ENCODE measurements around the gene PTPRN2.

The PTPRN2 gene

GRCh38 chr7:157622000-157622399 is 965.6 kb downstream of the PTPRN2 start:
- Histone ChIP-seq H3K27ac (ENCODE audit: low read depth in 2 of 2, low read length in 2 of 2) (no peak overlapping the region), H3K4me3 (ENCODE audit: low read length in 2 of 2) (no peak overlapping the region), H3K9me3 (ENCODE audit: control insufficient read depth in 2 of 2, low read length in 2 of 2) (no peaks in the 10 kb centered on the region), H3K36me3 (ENCODE audit: control insufficient read depth in 2 of 2, insufficient read depth in 2 of 2, low read length in 2 of 2) (no peaks in the 10 kb centered on the region), H3K4me1 (ENCODE audit: control insufficient read depth in 2 of 2, insufficient read depth in 2 of 2, low read length in 2 of 2) (no peaks in the 10 kb centered on the region), H3K27me3 (ENCODE audit: control insufficient read depth in 2 of 2, insufficient read depth in 2 of 2, low read length in 2 of 2) (no peaks in the 10 kb centered on the region), H3K9ac (ENCODE audit: low read depth in 1 of 2, low read length in 2 of 2) (no peak overlapping the region)

GRCh38 chr7:157621131-157621681 is 966.4 kb downstream of the PTPRN2 start:
- no peak overlapping the region for H3K27ac ChIP-seq (ENCODE audit: low read depth in 2 of 2, low read length in 2 of 2)
- H3K9ac ChIP-seq (ENCODE audit: low read depth in 1 of 2, low read length in 2 of 2): no peak overlapping the region
- H3K36me3 ChIP-seq (ENCODE audit: control insufficient read depth in 2 of 2, insufficient read depth in 2 of 2, low read length in 2 of 2): no peaks in the 10 kb centered on the region
- no peaks in the 10 kb centered on the region for H3K4me1 ChIP-seq (ENCODE audit: control insufficient read depth in 2 of 2, insufficient read depth in 2 of 2, low read length in 2 of 2)
- no peaks in the 10 kb centered on the region for H3K27me3 ChIP-seq (ENCODE audit: control insufficient read depth in 2 of 2, insufficient read depth in 2 of 2, low read length in 2 of 2)
- no peak overlapping the region for H3K4me3 ChIP-seq (ENCODE audit: low read length in 2 of 2)
- H3K9me3 ChIP-seq (ENCODE audit: control insufficient read depth in 2 of 2, low read length in 2 of 2): no peaks in the 10 kb centered on the region

- Histone ChIP-seq H3K9me3 (ENCODE audit: control insufficient read depth in 2 of 2, low read length in 2 of 2) (no peaks in the 10 kb centered on the region), H3K9ac (ENCODE audit: low read depth in 1 of 2, low read length in 2 of 2) (no peak overlapping the region), H3K27me3 (ENCODE audit: control insufficient read depth in 2 of 2, insufficient read depth in 2 of 2, low read length in 2 of 2) (no peaks in the 10 kb centered on the region), H3K27ac (ENCODE audit: low read depth in 2 of 2, low read length in 2 of 2) (no peak overlapping the region), H3K36me3 (ENCODE audit: control insufficient read depth in 2 of 2, insufficient read depth in 2 of 2, low read length in 2 of 2) (no peaks in the 10 kb centered on the region), H3K4me1 (ENCODE audit: control insufficient read depth in 2 of 2, insufficient read depth in 2 of 2, low read length in 2 of 2) (no peaks in the 10 kb centered on the region), H3K4me3 (ENCODE audit: low read length in 2 of 2) (no peak overlapping the region)
Observed at GRCh38 chr7:157620616-157621015, 967.0 kb downstream of the PTPRN2 start.

GRCh38 chr7:157619753-157620525 is 967.7 kb downstream of the PTPRN2 start:
- Histone ChIP-seq H3K27ac (ENCODE audit: low read depth in 2 of 2, low read length in 2 of 2) (no peak overlapping the region), H3K4me1 (ENCODE audit: control insufficient read depth in 2 of 2, insufficient read depth in 2 of 2, low read length in 2 of 2) (no peaks in the 10 kb centered on the region), H3K36me3 (ENCODE audit: control insufficient read depth in 2 of 2, insufficient read depth in 2 of 2, low read length in 2 of 2) (no peaks in the 10 kb centered on the region), H3K27me3 (ENCODE audit: control insufficient read depth in 2 of 2, insufficient read depth in 2 of 2, low read length in 2 of 2) (no peaks in the 10 kb centered on the region), H3K4me3 (ENCODE audit: low read length in 2 of 2) (no peak overlapping the region), H3K9ac (ENCODE audit: low read depth in 1 of 2, low read length in 2 of 2) (no peak overlapping the region), H3K9me3 (ENCODE audit: control insufficient read depth in 2 of 2, low read length in 2 of 2) (no peaks in the 10 kb centered on the region)

- Histone ChIP-seq H3K27me3 (ENCODE audit: control insufficient read depth in 2 of 2, insufficient read depth in 2 of 2, low read length in 2 of 2) (no peaks in the 10 kb centered on the region), H3K4me1 (ENCODE audit: control insufficient read depth in 2 of 2, insufficient read depth in 2 of 2, low read length in 2 of 2) (no peaks in the 10 kb centered on the region)
Observed at GRCh38 chr7:157618823-157619606, 968.6 kb downstream of the PTPRN2 start.

GRCh38 chr7:157618091-157618726 is 969.4 kb downstream of the PTPRN2 start:
- Histone ChIP-seq H3K4me1 (ENCODE audit: control insufficient read depth in 2 of 2, insufficient read depth in 2 of 2, low read length in 2 of 2) (peaks cover 0 to 2% of the 10 kb centered on the region in 2 donors), H3K4me3 (ENCODE audit: low read length in 2 of 2) (no peak overlapping the region), H3K36me3 (ENCODE audit: control insufficient read depth in 2 of 2, insufficient read depth in 2 of 2, low read length in 2 of 2) (no peaks in the 10 kb centered on the region), H3K27ac (ENCODE audit: low read depth in 2 of 2, low read length in 2 of 2) (no peak overlapping the region), H3K9ac (ENCODE audit: low read depth in 1 of 2, low read length in 2 of 2) (no peak overlapping the region), H3K27me3 (ENCODE audit: control insufficient read depth in 2 of 2, insufficient read depth in 2 of 2, low read length in 2 of 2) (no peaks in the 10 kb centered on the region), H3K9me3 (ENCODE audit: control insufficient read depth in 2 of 2, low read length in 2 of 2) (no peaks in the 10 kb centered on the region)

More at GRCh38 chr7:157618823-157619606, 968.6 kb downstream of the PTPRN2 start:
- Histone ChIP-seq H3K9ac (ENCODE audit: low read depth in 1 of 2, low read length in 2 of 2) (no peak overlapping the region), H3K27ac (ENCODE audit: low read depth in 2 of 2, low read length in 2 of 2) (no peak overlapping the region), H3K36me3 (ENCODE audit: control insufficient read depth in 2 of 2, insufficient read depth in 2 of 2, low read length in 2 of 2) (no peaks in the 10 kb centered on the region), H3K9me3 (ENCODE audit: control insufficient read depth in 2 of 2, low read length in 2 of 2) (no peaks in the 10 kb centered on the region), H3K4me3 (ENCODE audit: low read length in 2 of 2) (no peak overlapping the region)

- Histone ChIP-seq H3K4me1 (ENCODE audit: control insufficient read depth in 2 of 2, insufficient read depth in 2 of 2, low read length in 2 of 2) (peaks cover 0 to 6% of the 10 kb centered on the region in 2 donors), H3K36me3 (ENCODE audit: control insufficient read depth in 2 of 2, insufficient read depth in 2 of 2, low read length in 2 of 2) (no peaks in the 10 kb centered on the region), H3K9me3 (ENCODE audit: control insufficient read depth in 2 of 2, low read length in 2 of 2) (no peaks in the 10 kb centered on the region), H3K9ac (ENCODE audit: low read depth in 1 of 2, low read length in 2 of 2) (no peak overlapping the region), H3K27me3 (ENCODE audit: control insufficient read depth in 2 of 2, insufficient read depth in 2 of 2, low read length in 2 of 2) (no peaks in the 10 kb centered on the region), H3K27ac (ENCODE audit: low read depth in 2 of 2, low read length in 2 of 2) (no peak overlapping the region), H3K4me3 (ENCODE audit: low read length in 2 of 2) (no peak overlapping the region)
Observed at GRCh38 chr7:157617401-157617800, 970.2 kb downstream of the PTPRN2 start.

- H3K9ac ChIP-seq (ENCODE audit: low read depth in 1 of 2, low read length in 2 of 2): no peak overlapping the region
- H3K36me3 ChIP-seq (ENCODE audit: control insufficient read depth in 2 of 2, insufficient read depth in 2 of 2, low read length in 2 of 2): no peaks in the 10 kb centered on the region
- H3K9me3 ChIP-seq (ENCODE audit: control insufficient read depth in 2 of 2, low read length in 2 of 2): no peaks in the 10 kb centered on the region
- peaks cover 0 to 6% of the 10 kb centered on the region in 2 donors for H3K4me1 ChIP-seq (ENCODE audit: control insufficient read depth in 2 of 2, insufficient read depth in 2 of 2, low read length in 2 of 2)
- no peak overlapping the region for H3K4me3 ChIP-seq (ENCODE audit: low read length in 2 of 2)
- H3K27ac ChIP-seq (ENCODE audit: low read depth in 2 of 2, low read length in 2 of 2): no peak overlapping the region
- H3K27me3 ChIP-seq (ENCODE audit: control insufficient read depth in 2 of 2, insufficient read depth in 2 of 2, low read length in 2 of 2): no peaks in the 10 kb centered on the region
Observed at GRCh38 chr7:157616931-157617330, 970.7 kb downstream of the PTPRN2 start.

GRCh38 chr7:157616426-157616825 is 971.2 kb downstream of the PTPRN2 start:
- Histone ChIP-seq H3K27me3 (ENCODE audit: control insufficient read depth in 2 of 2, insufficient read depth in 2 of 2, low read length in 2 of 2) (no peaks in the 10 kb centered on the region), H3K36me3 (ENCODE audit: control insufficient read depth in 2 of 2, insufficient read depth in 2 of 2, low read length in 2 of 2) (no peaks in the 10 kb centered on the region), H3K9ac (ENCODE audit: low read depth in 1 of 2, low read length in 2 of 2) (no peak overlapping the region), H3K9me3 (ENCODE audit: control insufficient read depth in 2 of 2, low read length in 2 of 2) (no peaks in the 10 kb centered on the region), H3K27ac (ENCODE audit: low read depth in 2 of 2, low read length in 2 of 2) (no peak overlapping the region), H3K4me1 (ENCODE audit: control insufficient read depth in 2 of 2, insufficient read depth in 2 of 2, low read length in 2 of 2) (peaks cover 0 to 6% of the 10 kb centered on the region in 2 donors), H3K4me3 (ENCODE audit: low read length in 2 of 2) (no peak overlapping the region)

GRCh38 chr7:157615852-157616251 is 971.8 kb downstream of the PTPRN2 start:
- Histone ChIP-seq H3K9me3 (ENCODE audit: control insufficient read depth in 2 of 2, low read length in 2 of 2) (no peaks in the 10 kb centered on the region), H3K4me3 (ENCODE audit: low read length in 2 of 2) (no peak overlapping the region), H3K27ac (ENCODE audit: low read depth in 2 of 2, low read length in 2 of 2) (no peak overlapping the region), H3K4me1 (ENCODE audit: control insufficient read depth in 2 of 2, insufficient read depth in 2 of 2, low read length in 2 of 2) (peaks cover 0 to 6% of the 10 kb centered on the region in 2 donors), H3K27me3 (ENCODE audit: control insufficient read depth in 2 of 2, insufficient read depth in 2 of 2, low read length in 2 of 2) (no peaks in the 10 kb centered on the region), H3K36me3 (ENCODE audit: control insufficient read depth in 2 of 2, insufficient read depth in 2 of 2, low read length in 2 of 2) (no peaks in the 10 kb centered on the region), H3K9ac (ENCODE audit: low read depth in 1 of 2, low read length in 2 of 2) (no peak overlapping the region)
